Right lobe of liver (tissue), 6 donors: ENCODE measurements around the gene SRSF7. TPM values are rescaled to one million over a fixed set of nuclear protein-coding genes. Genes with fewer than 3 reads are reported as not detected.

Source experiments
- ATAC-seq, 4 donors: fragments of 200-7000 bp; cut with Tn5 transposase; one replicate each; pipeline ENCODE4 v1.9.1; 2020; ENCODE audit warnings: mild to moderate bottlenecking in 4 of 4, moderate library complexity in 4 of 4
- DNase-seq, 3 donors: peaks; one replicate each; pipeline ENCODE4 v3.0.0-alpha.2; 2020
- H3K27ac ChIP-seq, 3 donors: fragments of 200-600 bp; one replicate each; pipeline ENCODE4 v1.8.0; 2022
- H3K27me3 ChIP-seq, 2 donors: fragments of 200-600 bp; one replicate each; pipeline ENCODE4 v1.8.0; 2022
- H3K36me3 ChIP-seq, 4 donors: fragments of 200-600 bp; sonication (generic) in 1 of 4; one replicate each; pipeline versions ENCODE4 v1.5.1 to v1.8.0; 2017 to 2022; ENCODE audit warnings: control low read depth in 1 of 4
- H3K4me1 ChIP-seq, 4 donors: fragments of 200-600 bp; sonication (generic) in 1 of 4; one replicate each; pipeline versions ENCODE4 v1.5.1 to v1.8.0; 2017 to 2022; ENCODE audit warnings: control low read depth in 1 of 4
- H3K4me3 ChIP-seq, 3 donors: fragments of 200-600 bp; one replicate each; pipeline ENCODE4 v1.8.0; 2022
- H3K9me3 ChIP-seq, 4 donors: fragments of 200-600 bp; sonication (generic) in 1 of 4; one replicate each; pipeline versions ENCODE4 v1.5.1 to v1.8.0; 2017 to 2022; ENCODE audit warnings: control low read depth in 1 of 4
- CTCF ChIP-seq, 4 donors: fragments of 200-600 bp in 3 of 4; fragments of 450-650 bp in 1 of 4; IDR thresholded peaks; one replicate each; pipeline versions ENCODE4 v1.5.1 to v1.8.0; 2016 to 2022; ENCODE audit warnings: antibody characterized with exemption in 4 of 4, mild to moderate bottlenecking in 2 of 4
- POLR2A ChIP-seq: fragments of 450-650 bp; IDR thresholded peaks from one replicate; pipeline ENCODE4 v1.6.1; 2017; ENCODE audit warnings: antibody characterized with exemption, mild to moderate bottlenecking
- WGBS: methylation state at CpG from one replicate; pipeline ENCODE4 v1.1.6; 2018; ENCODE audit warnings: low coverage, low lambda C conversion rate; ENCODE audit not compliant: insufficient coverage; ENCODE audit errors: missing lambda C conversion rate; 5-methylcytosine and 5-hydroxymethylcytosine counted together
- intact Hi-C, 2 donors: fragments of 100-400 bp; cut with DNase I; formaldehyde crosslinking; loops; one replicate each; pipeline versions ENCODE4 v1.11.2 to v1.14.1; 2022
- total RNA-seq, 6 experiments: library from RNA; depleted of rRNA in 2 of 6; stranded (reverse); fragments of >200 nt in 2 of 6; fragmentation: NEBNext Ultra II Directional in 3 of 6; extraction: Animal tissue kit (Norgen Biotek cat#: 25700) in 3 of 6; gene quantifications; one replicate each; pipeline versions ENCODE4 v1.1.0 to v1.2.4, GENCODE V29; 2016 to 2023
- donor health status: DM: no; HTN: yes; CAD: no.
- donor health status: DM: no; HTN: no; CAD: no.
- donor health status: DM: no; HTN: no; CAD: no.
- donor health status: DM: no; HTN: yes; CAD: no.
- donor health status: DM: no; HTN: yes; CAD: no.

SRSF7 gene
- total RNA-seq, 6 experiments from 2014 or later = 33.5 to 57.4 (median 44.4) TPM

- Histone ChIP-seq H3K4me1 (peaks cover 0 to 15% (median 0%) of the 10 kb centered on the region in 4 donors), H3K9me3 (no peaks in the 10 kb centered on the region), H3K36me3 (peaks cover 0 to 8% (median 0%) of the 10 kb centered on the region in 4 donors), H3K4me3 (no peak overlapping the region), H3K27me3 (no peaks in the 10 kb centered on the region), H3K27ac (no peak overlapping the region)
- WGBS = 50% methylated on average over 1 of the region's 3 CpGs
- ATAC-seq = no peak
- no peak for DNase-seq
- TF ChIP-seq POLR2A (no peak), CTCF (IDR thresholded peaks at IDR 0.05) (no peak)
- intact Hi-C loops = no loop called here
Observed at GRCh38 chr2:38713338-38713737, 37.8 kb downstream of the SRSF7 start.

GRCh38 chr2:38712871-38713270 lies 38.3 kb downstream of the SRSF7 start:
- TF ChIP-seq CTCF (IDR thresholded peaks at IDR 0.05) = no peak
- TF ChIP-seq POLR2A = no peak

GRCh38 chr2:38712413-38712812 lies 38.7 kb downstream of the SRSF7 start:
- Histone ChIP-seq H3K4me1 (peaks cover 0 to 15% (median 0%) of the 10 kb centered on the region in 4 donors), H3K36me3 (peaks cover 0 to 8% (median 0%) of the 10 kb centered on the region in 4 donors), H3K9me3 (no peaks in the 10 kb centered on the region), H3K4me3 (no peak overlapping the region), H3K27ac (no peak overlapping the region), H3K27me3 (no peaks in the 10 kb centered on the region)
- TF ChIP-seq CTCF (IDR thresholded peaks at IDR 0.05) = no peak
- no peak for TF ChIP-seq POLR2A
- WGBS = 97% methylated on average over 4 of the region's 7 CpGs
- ATAC-seq (no peak), DNase-seq (no peak)
- intact Hi-C loops = no loop called here

More at GRCh38 chr2:38712871-38713270, 38.3 kb downstream of the SRSF7 start:
- WGBS = no CpG with 5 or more reads among the region's 4 CpGs
- peaks cover 0 to 15% (median 0%) of the 10 kb centered on the region in 4 donors for H3K4me1 ChIP-seq
- peaks cover 0 to 8% (median 0%) of the 10 kb centered on the region in 4 donors for H3K36me3 ChIP-seq
- H3K27ac ChIP-seq = no peak overlapping the region
- no peaks in the 10 kb centered on the region for H3K27me3 ChIP-seq
- no peaks in the 10 kb centered on the region for H3K9me3 ChIP-seq
- ATAC-seq (no peak), DNase-seq (no peak)
- no peak overlapping the region for H3K4me3 ChIP-seq
- intact Hi-C loops = no loop called here

GRCh38 chr2:38711558-38711957 lies 39.6 kb downstream of the SRSF7 start:
- no peaks in the 10 kb centered on the region for H3K9me3 ChIP-seq
- no peak overlapping the region for H3K27ac ChIP-seq
- peaks cover 0 to 15% (median 0%) of the 10 kb centered on the region in 4 donors for H3K4me1 ChIP-seq
- no peaks in the 10 kb centered on the region for H3K27me3 ChIP-seq
- DNase-seq = no peak
- TF ChIP-seq POLR2A (no peak), CTCF (IDR thresholded peaks at IDR 0.05) (no peak)
- no peak for ATAC-seq
- H3K4me3 ChIP-seq = no peak overlapping the region
- intact Hi-C loops = no loop called here
- H3K36me3 ChIP-seq = peaks cover 0 to 8% (median 0%) of the 10 kb centered on the region in 4 donors
